Neural progenitor cell (in vitro differentiated cells): ENCODE data around the gene ARID4B. TPM values are rescaled to one million over a fixed set of nuclear protein-coding genes. Genes with fewer than 3 reads are reported as not detected.
"Not testable (repeated sequence)": the region's sequence is repeated elsewhere in the genome, so short reads cannot be mapped to it uniquely, and the experiment has no call there.

Source experiments
- DNase-seq: peaks from one replicate; pipeline ENCODE4 v3.0.0-alpha.2; 2016; ENCODE audit warnings: low spot score
- H2AFZ ChIP-seq: fragments of 200-600 bp; sonication (generic); replicated peaks from 2 replicates; pipeline ENCODE4 v1.6.1; 2016; ENCODE audit warnings: antibody characterized with exemption
- H3F3A ChIP-seq: fragments of 200-600 bp; sonication (generic); 2 replicates; pipeline ENCODE4 v1.6.1; 2016; ENCODE audit warnings: antibody characterized with exemption, low read depth
- H3K27ac ChIP-seq: fragments of 200-600 bp; sonication (generic); 2 replicates; pipeline ENCODE4 v1.5.1; 2016; ENCODE audit warnings: mild to moderate bottlenecking
- H3K27me3 ChIP-seq: fragments of 200-600 bp; sonication (generic); 2 replicates; pipeline ENCODE4 v1.6.1; 2016; ENCODE audit warnings: mild to moderate bottlenecking, moderate library complexity
- H3K36me3 ChIP-seq: fragments of 200-600 bp; sonication (generic); 2 replicates; pipeline ENCODE4 v1.5.1; 2016
- H3K4me1 ChIP-seq: fragments of 200-600 bp; sonication (generic); 2 replicates; pipeline ENCODE4 v1.6.1; 2016; ENCODE audit warnings: mixed run types
- H3K4me2 ChIP-seq: fragments of 200-600 bp; sonication (generic); 2 replicates; pipeline ENCODE4 v1.6.1; 2016
- H3K4me3 ChIP-seq: fragments of 200-600 bp; sonication (generic); 2 replicates; pipeline ENCODE4 v1.5.1; 2016
- H3K79me2 ChIP-seq: fragments of 200-600 bp; sonication (generic); 2 replicates; pipeline ENCODE4 v1.6.1; 2016; ENCODE audit warnings: low read depth
- H3K9ac ChIP-seq: fragments of 200-600 bp; sonication (generic); 2 replicates; pipeline ENCODE4 v1.6.1; 2016
- H3K9me3 ChIP-seq: fragments of 200-600 bp; sonication (generic); 2 replicates; pipeline ENCODE4 v1.5.1; 2016; ENCODE audit warnings: low read depth
- H4K20me1 ChIP-seq: fragments of 200-600 bp; sonication (generic); 2 replicates; pipeline ENCODE4 v1.6.1; 2016; ENCODE audit warnings: low read depth
- H3K27ac Mint-ChIP-seq: 3 replicates; pipeline ENCODE4 v1.8.0; 2021; ENCODE audit warnings: mixed read lengths
- H3K27me3 Mint-ChIP-seq: 2 replicates; pipeline ENCODE4 v1.8.0; 2022; ENCODE audit warnings: low read depth, mild to moderate bottlenecking, inconsistent platforms, moderate library complexity, mixed read lengths; ENCODE audit not compliant: insufficient read depth
- H3K36me3 Mint-ChIP-seq: 3 replicates; pipeline ENCODE4 v1.8.0; 2021; ENCODE audit warnings: mixed read lengths
- H3K4me1 Mint-ChIP-seq: 3 replicates; pipeline ENCODE4 v1.8.0; 2021; ENCODE audit warnings: mixed read lengths
- H3K4me3 Mint-ChIP-seq: 3 replicates; pipeline ENCODE4 v1.8.0; 2021; ENCODE audit warnings: mild to moderate bottlenecking, moderate library complexity, mixed read lengths
- H3K9me3 Mint-ChIP-seq: 3 replicates; pipeline ENCODE4 v1.8.0; 2020; ENCODE audit warnings: mixed read lengths
- EZH2 ChIP-seq: fragments of 200-600 bp; sonication (generic); IDR thresholded peaks from 2 replicates; pipeline ENCODE4 v1.6.1; 2017; ENCODE audit warnings: antibody characterized with exemption, mild to moderate bottlenecking, moderate library complexity
- EZH2phosphoT487 ChIP-seq: fragments of 200-600 bp; sonication (generic); IDR thresholded peaks from 2 replicates; pipeline ENCODE4 v1.6.1; 2017; ENCODE audit warnings: antibody characterized with exemption
- total RNA-seq: library from RNA; depleted of rRNA; stranded (reverse); fragments of >200 nt; gene quantifications from 2 replicates; pipeline ENCODE4 v1.2.3, GENCODE V29; 2015; ENCODE audit warnings: low replicate concordance
- TF ChIP-seq, protein P1 (sequence below): fragments of 200-600 bp; sonication (generic); IDR thresholded peaks from 2 replicates; pipeline ENCODE4 v1.5.1; 2017; ENCODE audit warnings: antibody characterized with exemption, mild to moderate bottlenecking

ARID4B gene
- total RNA-seq, 1 donor from 2014 or later = 65.8 TPM

DNA sequence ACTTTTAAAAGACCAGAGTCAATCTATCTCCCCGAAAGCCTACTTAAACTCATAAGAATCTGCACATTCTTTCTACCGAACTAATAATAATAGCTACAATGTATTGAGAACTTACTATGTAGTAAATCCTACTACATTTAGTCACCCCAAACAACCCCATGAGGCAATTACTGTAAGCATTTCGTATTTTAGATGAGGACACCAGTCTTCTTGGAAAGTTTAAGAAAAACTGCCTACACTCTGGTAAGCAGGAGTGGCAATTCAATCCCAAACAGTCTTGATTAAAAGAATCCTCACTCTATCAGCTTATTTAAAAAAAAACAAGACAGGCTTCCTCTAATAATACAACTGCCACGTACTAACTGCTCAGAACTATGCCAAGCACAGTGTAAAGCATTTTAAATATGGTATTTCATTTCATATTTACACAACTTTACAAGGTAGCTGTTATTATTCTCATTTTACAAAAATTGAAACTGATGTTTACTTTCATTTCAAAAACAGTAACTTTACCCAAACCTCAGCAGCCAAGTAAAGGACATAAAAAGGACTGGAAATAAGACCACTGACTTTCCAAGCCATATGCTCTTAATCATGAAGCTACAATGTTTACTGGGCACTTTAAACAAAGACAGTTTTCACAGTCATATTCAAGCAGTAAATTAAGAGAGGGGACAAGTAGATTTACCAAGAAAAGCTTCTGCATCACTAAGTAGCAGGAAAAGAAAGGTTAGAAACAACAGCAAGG, 13.9 kb downstream of the ARID4B start:
- no peak for DNase-seq
- Mint-ChIP-seq H3K27ac (no peak overlapping the region), H3K4me1 (peaks cover 4% of the 10 kb centered on the region), H3K4me3 (no peak overlapping the region), H3K27me3 (no peaks in the 10 kb centered on the region), H3K36me3 (peaks cover 32% of the 10 kb centered on the region), H3K9me3 (peaks cover 2% of the 10 kb centered on the region)
- no peaks in the 10 kb centered on the region for H3K9me3 ChIP-seq
- H3K27me3 ChIP-seq = no peaks in the 10 kb centered on the region
- no peaks in the 10 kb centered on the region for H3K4me1 ChIP-seq
- H3F3A ChIP-seq = peaks cover 10% of the 10 kb centered on the region
- H3K4me2 ChIP-seq = no peak overlapping the region
- peaks cover 76% of the 10 kb centered on the region for H4K20me1 ChIP-seq
- H3K79me2 ChIP-seq = peaks cover 98% of the 10 kb centered on the region
- peaks cover 11% of the 10 kb centered on the region for H3K36me3 ChIP-seq
- H3K4me3 ChIP-seq = no peak overlapping the region
- H2AFZ ChIP-seq = no peak overlapping the region
- TF ChIP-seq EZH2 (no peak), EZH2phosphoT487 (no peak)
- peak overlapping the region; percentile 4 for H3K27ac ChIP-seq
- no peak overlapping the region for H3K9ac ChIP-seq

DNA sequence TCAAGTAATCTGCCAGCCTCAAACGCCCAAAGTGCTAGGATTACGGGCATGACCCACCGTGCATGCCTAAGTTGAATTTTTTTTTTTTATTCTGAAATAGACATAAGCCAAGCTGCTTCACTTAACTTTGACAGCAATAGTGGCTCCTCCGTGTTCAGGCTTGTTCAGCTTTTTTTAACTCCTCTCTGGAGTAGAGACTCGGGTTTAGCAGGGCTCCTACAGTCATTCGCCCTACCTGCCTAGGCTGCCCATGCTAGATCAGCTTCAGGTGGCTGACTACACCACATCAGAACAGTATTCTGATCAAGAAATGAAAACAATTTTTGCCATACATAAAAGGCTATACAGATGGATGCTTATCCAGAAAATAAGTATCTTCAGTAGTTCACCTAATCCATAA, 14.7 kb downstream of the ARID4B start:
- H3K4me3 Mint-ChIP-seq = peak overlapping the region; percentile 4
- Histone ChIP-seq H4K20me1 (peaks cover 68% of the 10 kb centered on the region), H3K9ac (no peak overlapping the region), H3K9me3 (no peaks in the 10 kb centered on the region), H3K4me2 (no peak overlapping the region), H3K27me3 (no peaks in the 10 kb centered on the region), H3F3A (peaks cover 10% of the 10 kb centered on the region), H3K4me3 (no peak overlapping the region), H3K79me2 (peaks cover 95% of the 10 kb centered on the region), H2AFZ (no peak overlapping the region), H3K36me3 (peaks cover 11% of the 10 kb centered on the region), H3K27ac (peak overlapping the region; percentile 4), H3K4me1 (no peaks in the 10 kb centered on the region)
- peaks cover 4% of the 10 kb centered on the region for H3K4me1 Mint-ChIP-seq
- no peak for TF ChIP-seq EZH2phosphoT487
- TF ChIP-seq, protein P1, sequence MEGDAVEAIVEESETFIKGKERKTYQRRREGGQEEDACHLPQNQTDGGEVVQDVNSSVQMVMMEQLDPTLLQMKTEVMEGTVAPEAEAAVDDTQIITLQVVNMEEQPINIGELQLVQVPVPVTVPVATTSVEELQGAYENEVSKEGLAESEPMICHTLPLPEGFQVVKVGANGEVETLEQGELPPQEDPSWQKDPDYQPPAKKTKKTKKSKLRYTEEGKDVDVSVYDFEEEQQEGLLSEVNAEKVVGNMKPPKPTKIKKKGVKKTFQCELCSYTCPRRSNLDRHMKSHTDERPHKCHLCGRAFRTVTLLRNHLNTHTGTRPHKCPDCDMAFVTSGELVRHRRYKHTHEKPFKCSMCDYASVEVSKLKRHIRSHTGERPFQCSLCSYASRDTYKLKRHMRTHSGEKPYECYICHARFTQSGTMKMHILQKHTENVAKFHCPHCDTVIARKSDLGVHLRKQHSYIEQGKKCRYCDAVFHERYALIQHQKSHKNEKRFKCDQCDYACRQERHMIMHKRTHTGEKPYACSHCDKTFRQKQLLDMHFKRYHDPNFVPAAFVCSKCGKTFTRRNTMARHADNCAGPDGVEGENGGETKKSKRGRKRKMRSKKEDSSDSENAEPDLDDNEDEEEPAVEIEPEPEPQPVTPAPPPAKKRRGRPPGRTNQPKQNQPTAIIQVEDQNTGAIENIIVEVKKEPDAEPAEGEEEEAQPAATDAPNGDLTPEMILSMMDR = no peak
- no peak for TF ChIP-seq EZH2
- DNase-seq = no peak
- peaks cover 25% of the 10 kb centered on the region for H3K36me3 Mint-ChIP-seq
- H3K9me3 Mint-ChIP-seq = peaks cover 2% of the 10 kb centered on the region
- H3K27ac Mint-ChIP-seq = no peak overlapping the region
- H3K27me3 Mint-ChIP-seq = no peaks in the 10 kb centered on the region

DNA sequence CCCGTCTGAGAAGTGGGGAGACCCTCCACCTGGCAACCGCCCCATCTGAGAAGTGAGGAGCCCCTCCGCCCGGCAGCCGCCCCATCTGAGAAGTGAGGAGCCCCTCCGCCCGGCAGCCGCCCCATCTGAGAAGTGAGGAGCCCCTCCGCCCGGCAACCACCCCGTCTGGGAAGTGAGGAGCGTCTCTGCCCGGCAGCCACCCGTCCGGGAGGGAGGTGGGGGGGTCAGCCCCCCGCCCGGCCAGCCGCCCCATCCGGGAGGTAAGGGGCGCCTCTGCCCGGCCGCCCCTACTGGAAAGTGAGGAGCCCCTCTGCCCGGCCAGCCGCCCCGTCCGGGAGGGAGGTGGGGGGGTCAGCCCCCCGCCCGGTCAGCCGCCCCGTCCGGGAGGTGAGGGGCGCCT, 18.8 kb downstream of the ARID4B start:
- H3K27ac Mint-ChIP-seq, H3K4me1 ChIP-seq, H3K27me3 ChIP-seq, H3K4me3 Mint-ChIP-seq, DNase-seq, H3K9ac ChIP-seq, H3K4me3 ChIP-seq, H3K27me3 Mint-ChIP-seq, H3K9me3 Mint-ChIP-seq, H3K4me1 Mint-ChIP-seq, H2AFZ ChIP-seq, H3K4me2 ChIP-seq, H3K27ac ChIP-seq, H3K9me3 ChIP-seq, H3F3A ChIP-seq: not testable (repeated sequence)
- Histone ChIP-seq H3K79me2 (peaks cover 95% of the 10 kb centered on the region), H3K36me3 (peaks cover 12% of the 10 kb centered on the region), H4K20me1 (peaks cover 59% of the 10 kb centered on the region)
- peaks cover 29% of the 10 kb centered on the region for H3K36me3 Mint-ChIP-seq

DNA sequence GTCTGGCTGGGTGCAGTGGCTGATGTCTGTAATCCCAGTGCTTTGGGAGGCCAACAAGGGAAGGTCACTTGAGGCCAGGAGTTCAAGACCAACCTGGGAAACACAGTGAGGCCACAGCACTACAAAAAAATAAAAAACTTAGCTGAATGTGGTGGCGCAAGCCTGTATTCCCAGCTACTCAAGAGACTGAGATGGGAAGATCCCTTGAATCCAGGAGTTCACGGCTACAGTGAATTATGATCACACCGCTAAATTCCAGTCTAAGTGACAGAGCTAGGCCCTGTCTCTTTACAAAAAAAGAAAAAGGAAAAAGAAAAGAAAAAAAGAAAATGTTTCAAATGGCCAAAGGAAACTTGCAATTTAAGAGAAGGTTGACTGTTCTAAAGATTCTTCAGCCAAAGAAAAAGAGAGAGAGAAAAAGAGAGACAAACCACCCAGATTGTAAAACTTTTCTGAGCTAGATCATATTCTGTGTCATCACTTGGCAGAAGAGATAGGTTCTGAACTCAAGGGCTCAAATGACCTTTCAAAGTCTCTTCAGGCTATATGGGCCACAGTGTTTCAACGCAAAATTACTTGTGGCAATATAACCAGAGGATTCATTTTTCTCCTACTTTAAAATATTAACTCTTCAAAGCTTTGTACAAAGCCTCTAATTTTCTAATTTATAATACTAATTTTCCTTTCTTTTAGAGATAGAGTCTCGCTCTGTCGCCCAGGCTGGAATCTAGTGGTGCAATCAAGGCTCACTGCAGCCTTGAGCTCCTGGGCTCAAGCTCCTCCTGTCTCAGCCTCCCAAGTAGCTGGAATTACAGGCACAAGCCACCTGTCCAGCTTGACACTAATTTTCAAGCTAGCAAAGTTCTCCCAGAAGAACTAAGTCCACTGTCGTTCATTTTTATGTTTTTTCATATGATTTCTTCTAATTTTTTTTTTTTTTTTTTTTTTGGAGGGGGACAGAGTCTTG, 20.5 kb downstream of the ARID4B start:
- no peak overlapping the region for H3K4me2 ChIP-seq
- no peak overlapping the region for H2AFZ ChIP-seq
- Mint-ChIP-seq H3K27ac (no peak overlapping the region), H3K36me3 (peaks cover 34% of the 10 kb centered on the region), H3K4me3 (no peak overlapping the region), H3K9me3 (peaks cover 13% of the 10 kb centered on the region), H3K27me3 (no peaks in the 10 kb centered on the region), H3K4me1 (no peaks in the 10 kb centered on the region)
- H3K36me3 ChIP-seq = peaks cover 12% of the 10 kb centered on the region
- no peak for DNase-seq
- peaks cover 10% of the 10 kb centered on the region for H3F3A ChIP-seq
- TF ChIP-seq, protein P1 = no peak
- TF ChIP-seq EZH2 (no peak), EZH2phosphoT487 (no peak)
- no peaks in the 10 kb centered on the region for H3K27me3 ChIP-seq
- H3K9me3 ChIP-seq = no peaks in the 10 kb centered on the region
- peaks cover 95% of the 10 kb centered on the region for H3K79me2 ChIP-seq
- no peak overlapping the region for H3K9ac ChIP-seq
- no peak overlapping the region for H3K4me3 ChIP-seq
- H3K27ac ChIP-seq = no peak overlapping the region
- H3K4me1 ChIP-seq = no peaks in the 10 kb centered on the region
- H4K20me1 ChIP-seq = peaks cover 61% of the 10 kb centered on the region
